Thoracic aorta (tissue), 2 donors: ENCODE measurements around the gene TRIM38. TPM values are rescaled to one million over a fixed set of nuclear protein-coding genes. Genes with fewer than 3 reads are reported as not detected.

Experiments used
- ATAC-seq: fragments of 150-250 bp; one replicate; pipeline ENCODE4 v1.8.0; 2017; ENCODE audit warnings: low read depth; ENCODE audit not compliant: insufficient number of reproducible peaks, low FRiP score
- DNase-seq: peaks from one replicate; pipeline ENCODE4 v3.0.0-alpha.2; 2020; ENCODE audit warnings: low spot score
- H3K27ac ChIP-seq, 2 donors: fragments of 200-600 bp; sonication (generic); 1 replicate in 1 of 2; 2 replicates in 1 of 2; pipeline ENCODE4 v1.5.1; 2016; ENCODE audit warnings: mild to moderate bottlenecking in 2 of 2, moderate library complexity in 2 of 2
- H3K27me3 ChIP-seq: fragments of 200-600 bp; sonication (generic); replicated peaks from 2 replicates; pipeline ENCODE4 v1.6.0; 2016; ENCODE audit warnings: mild to moderate bottlenecking; ENCODE audit not compliant: insufficient read depth
- H3K36me3 ChIP-seq: fragments of 200-600 bp; sonication (generic); one replicate; pipeline ENCODE4 v1.5.1; 2016
- H3K4me1 ChIP-seq, 2 donors: fragments of 200-600 bp; sonication (generic); 1 replicate in 1 of 2; 2 replicates in 1 of 2; pipeline versions ENCODE4 v1.5.1 to v1.6.0; 2016; ENCODE audit warnings: low read depth in 2 of 2, mild to moderate bottlenecking in 1 of 2; ENCODE audit not compliant: control insufficient read depth in 1 of 2
- H3K4me3 ChIP-seq: fragments of 200-600 bp; sonication (generic); 2 replicates; pipeline ENCODE4 v1.5.1; 2016; ENCODE audit warnings: mild to moderate bottlenecking
- H3K9me3 ChIP-seq: fragments of 200-600 bp; sonication (generic); 2 replicates; pipeline ENCODE4 v1.5.1; 2016
- total RNA-seq, 2 donors: library from RNA; depleted of rRNA; stranded (reverse); fragments of >200 nt; gene quantifications; one replicate each; pipeline versions ENCODE4 v1.1.0 to v1.2.3, GENCODE V29; 2016
- TF ChIP-seq, protein P1 (sequence below): fragments of 200-600 bp; sonication (generic); IDR thresholded peaks from one replicate; pipeline ENCODE4 v1.5.1; 2019; ENCODE audit warnings: antibody characterized with exemption

Gene TRIM38, protein sequence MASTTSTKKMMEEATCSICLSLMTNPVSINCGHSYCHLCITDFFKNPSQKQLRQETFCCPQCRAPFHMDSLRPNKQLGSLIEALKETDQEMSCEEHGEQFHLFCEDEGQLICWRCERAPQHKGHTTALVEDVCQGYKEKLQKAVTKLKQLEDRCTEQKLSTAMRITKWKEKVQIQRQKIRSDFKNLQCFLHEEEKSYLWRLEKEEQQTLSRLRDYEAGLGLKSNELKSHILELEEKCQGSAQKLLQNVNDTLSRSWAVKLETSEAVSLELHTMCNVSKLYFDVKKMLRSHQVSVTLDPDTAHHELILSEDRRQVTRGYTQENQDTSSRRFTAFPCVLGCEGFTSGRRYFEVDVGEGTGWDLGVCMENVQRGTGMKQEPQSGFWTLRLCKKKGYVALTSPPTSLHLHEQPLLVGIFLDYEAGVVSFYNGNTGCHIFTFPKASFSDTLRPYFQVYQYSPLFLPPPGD
- 10 to 100 TPM; 19.5 to 25.1 TPM for total RNA-seq

DNA sequence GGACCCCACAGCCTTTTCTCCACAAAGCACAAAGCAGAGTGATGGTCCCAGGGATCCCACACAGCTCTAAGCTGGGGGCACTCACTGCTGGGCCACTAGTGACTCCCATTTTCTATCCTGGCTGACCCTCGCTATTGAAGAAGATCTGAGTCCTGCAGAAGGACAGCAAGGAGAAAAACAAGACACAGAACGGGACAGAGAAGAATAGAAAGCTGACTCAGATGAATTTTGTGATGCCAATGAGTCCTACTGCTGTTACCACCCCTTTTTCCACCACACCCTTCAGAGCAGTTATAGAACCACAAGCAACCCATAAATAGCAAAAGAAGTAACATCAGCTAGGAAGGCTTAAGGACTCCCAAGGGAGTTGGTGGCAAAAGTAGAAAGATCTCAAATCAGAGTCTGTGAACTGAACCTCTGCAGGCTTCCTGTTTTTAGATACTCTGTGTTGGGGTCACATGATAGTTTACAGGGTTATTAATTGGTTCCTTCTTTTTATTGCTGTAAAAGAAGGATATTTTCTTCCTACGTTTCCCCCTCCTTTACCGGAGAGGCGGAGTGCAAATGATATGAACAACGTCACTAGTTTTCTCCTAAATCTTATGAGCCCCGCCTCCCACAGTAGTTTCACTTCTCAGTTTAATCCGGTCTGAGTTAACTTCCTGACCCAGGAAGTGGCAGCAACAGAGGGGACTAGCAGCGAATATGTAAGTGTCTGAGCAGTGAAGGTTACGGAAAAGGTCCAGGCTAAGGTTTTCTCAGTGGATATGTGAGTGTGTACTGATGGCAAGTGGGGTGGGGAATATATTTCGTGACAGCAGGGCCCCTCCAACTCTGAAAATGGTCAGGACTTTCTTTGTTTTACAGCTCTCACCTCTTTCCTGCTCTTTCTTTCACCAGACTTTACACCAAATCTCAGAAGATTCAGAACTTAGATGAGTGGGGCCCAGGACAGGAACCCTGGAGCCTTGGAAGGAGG is at the start of gene TRIM38:
TSS of gene TRIM38 (plus strand) at position 654 of the 979 bp plus-strand sequence. CDS start 3,721 bp downstream, outside the sequence.
- H3K4me3 ChIP-seq, result peak within 1 kb of the TSS; percentile 89
- peaks cover 8% of the 10 kb centered on the region for H3K36me3 ChIP-seq
- TF ChIP-seq, protein P1, sequence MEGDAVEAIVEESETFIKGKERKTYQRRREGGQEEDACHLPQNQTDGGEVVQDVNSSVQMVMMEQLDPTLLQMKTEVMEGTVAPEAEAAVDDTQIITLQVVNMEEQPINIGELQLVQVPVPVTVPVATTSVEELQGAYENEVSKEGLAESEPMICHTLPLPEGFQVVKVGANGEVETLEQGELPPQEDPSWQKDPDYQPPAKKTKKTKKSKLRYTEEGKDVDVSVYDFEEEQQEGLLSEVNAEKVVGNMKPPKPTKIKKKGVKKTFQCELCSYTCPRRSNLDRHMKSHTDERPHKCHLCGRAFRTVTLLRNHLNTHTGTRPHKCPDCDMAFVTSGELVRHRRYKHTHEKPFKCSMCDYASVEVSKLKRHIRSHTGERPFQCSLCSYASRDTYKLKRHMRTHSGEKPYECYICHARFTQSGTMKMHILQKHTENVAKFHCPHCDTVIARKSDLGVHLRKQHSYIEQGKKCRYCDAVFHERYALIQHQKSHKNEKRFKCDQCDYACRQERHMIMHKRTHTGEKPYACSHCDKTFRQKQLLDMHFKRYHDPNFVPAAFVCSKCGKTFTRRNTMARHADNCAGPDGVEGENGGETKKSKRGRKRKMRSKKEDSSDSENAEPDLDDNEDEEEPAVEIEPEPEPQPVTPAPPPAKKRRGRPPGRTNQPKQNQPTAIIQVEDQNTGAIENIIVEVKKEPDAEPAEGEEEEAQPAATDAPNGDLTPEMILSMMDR, result no peak
- ATAC-seq (peak; percentile 95), DNase-seq (peak; percentile 66)
- H3K27me3 ChIP-seq, result no peaks in the 10 kb centered on the region
- peaks cover 34 to 43% of the 10 kb centered on the region in 2 donors for H3K4me1 ChIP-seq
- no peaks in the 10 kb centered on the region for H3K9me3 ChIP-seq
- peak within 1 kb of the TSS; percentile 98 for H3K27ac ChIP-seq

DNA sequence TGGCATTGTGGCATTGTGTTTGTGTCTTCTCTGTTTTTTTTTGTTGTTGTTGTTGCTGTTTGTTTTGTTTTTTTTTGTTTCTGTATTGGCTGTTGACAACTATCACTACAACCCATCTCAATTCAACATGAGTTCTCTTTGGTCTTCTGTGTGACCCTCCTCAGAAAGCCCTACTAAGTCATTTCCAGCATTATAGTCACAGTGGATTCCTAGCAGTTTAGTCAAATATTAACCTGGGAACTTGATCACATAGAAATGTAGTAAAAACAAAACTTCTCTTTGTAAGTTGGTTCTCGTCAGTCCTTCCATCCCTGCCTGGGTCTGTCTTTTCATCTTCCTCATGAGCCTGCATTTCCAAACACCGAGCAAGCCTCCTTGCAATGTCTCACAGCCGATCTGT is 48.9 kb upstream of the TRIM38 start:
- no peak for ATAC-seq
- no peak overlapping the region for H3K4me3 ChIP-seq
- H3K27ac ChIP-seq, result no peak overlapping the region
- TF ChIP-seq, protein P1, result no peak
- DNase-seq, result no peak
- H3K27me3 ChIP-seq, result no peaks in the 10 kb centered on the region
- H3K36me3 ChIP-seq, result no peaks in the 10 kb centered on the region
- no peaks in the 10 kb centered on the region for H3K9me3 ChIP-seq
- H3K4me1 ChIP-seq, result no peaks in the 10 kb centered on the region

DNA sequence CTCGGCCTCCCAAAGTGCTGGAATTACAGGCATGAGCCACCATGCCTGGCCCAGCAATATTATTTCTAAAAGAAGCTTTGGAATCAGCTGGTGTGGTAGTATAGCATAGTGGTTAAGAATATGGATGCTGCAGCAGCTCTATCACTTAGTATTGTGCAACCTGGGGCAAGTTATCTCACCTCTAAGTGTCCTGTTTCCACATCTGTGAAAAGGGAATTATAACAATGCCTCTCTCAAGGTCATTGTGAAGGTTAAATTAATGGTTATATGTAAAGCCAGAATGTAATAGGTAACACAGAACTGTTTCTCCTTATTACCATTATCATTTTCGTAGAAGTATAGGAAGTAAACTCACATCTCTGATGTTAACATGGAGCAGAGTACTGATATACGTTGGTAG is 46.3 kb upstream of the TRIM38 start:
- H3K9me3 ChIP-seq, result no peaks in the 10 kb centered on the region
- H3K27me3 ChIP-seq, result no peaks in the 10 kb centered on the region
- no peak overlapping the region for H3K4me3 ChIP-seq
- no peak for DNase-seq
- no peak overlapping the region for H3K27ac ChIP-seq
- no peak for ATAC-seq
- H3K36me3 ChIP-seq, result no peaks in the 10 kb centered on the region
- H3K4me1 ChIP-seq, result peaks cover under 1 to 5% of the 10 kb centered on the region in 2 donors
- TF ChIP-seq, protein P1, result no peak

DNA sequence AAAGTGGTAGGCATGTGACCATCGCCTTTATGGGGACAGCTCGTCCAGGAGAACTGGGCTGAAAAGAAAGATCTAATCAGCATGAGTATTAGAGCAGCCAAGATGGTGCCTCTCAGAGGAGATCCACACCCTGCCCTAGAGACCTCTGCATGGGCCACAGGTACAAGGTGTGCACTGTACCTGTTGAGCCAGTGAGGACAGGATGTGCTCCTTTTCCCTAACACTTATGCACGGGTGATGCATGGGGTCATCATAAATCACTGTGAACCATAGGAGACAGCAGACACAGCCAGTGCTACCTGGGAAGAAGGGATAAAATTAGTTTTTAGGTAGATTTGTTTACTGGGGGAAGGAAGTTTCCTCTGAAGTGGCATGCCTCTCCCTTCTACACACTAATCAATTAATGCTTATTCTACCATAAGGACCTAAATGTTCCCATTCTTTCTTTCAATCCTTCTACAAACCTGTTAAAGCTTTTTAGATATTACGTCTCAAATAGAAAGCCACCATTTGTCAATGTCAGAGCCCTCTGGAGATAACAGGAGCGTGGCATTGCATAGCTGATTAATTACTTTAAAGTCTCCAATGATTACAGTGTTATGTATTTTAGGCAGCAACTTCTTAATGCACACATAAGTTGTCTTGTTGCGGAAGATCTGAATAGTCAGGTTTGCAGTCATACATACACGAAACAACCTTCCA is 45.7 kb upstream of the TRIM38 start:
- Histone ChIP-seq H3K9me3 (no peaks in the 10 kb centered on the region), H3K4me3 (no peak overlapping the region), H3K36me3 (no peaks in the 10 kb centered on the region), H3K27ac (no peak overlapping the region), H3K27me3 (no peaks in the 10 kb centered on the region), H3K4me1 (peaks cover 2 to 8% of the 10 kb centered on the region in 2 donors)
- TF ChIP-seq, protein P1, result no peak
- DNase-seq (no peak), ATAC-seq (no peak)
